Renal cortex interstitium (tissue), 15 donors: ENCODE results near the gene CST11. TPM values are rescaled to one million over a fixed set of nuclear protein-coding genes. Genes with fewer than 3 reads are reported as not detected.
"Not testable (repeated sequence)": the region's sequence is repeated elsewhere in the genome, so short reads cannot be mapped to it uniquely, and the experiment has no call there.

Experiments used
- DNase-seq, 11 donors: peaks; one replicate each; pipeline ENCODE4 v3.0.0-alpha.2; 2013; ENCODE audit warnings: low read depth in 9 of 11, low spot score in 4 of 11; ENCODE audit errors: extremely low read depth in 1 of 11
- long read RNA-seq, 16 experiments: transcript quantifications; one replicate each; lab custom pipeline, GENCODE V29; 2026
- polyA plus RNA-seq, 3 donors: library from polyadenylated mRNA; unstranded; fragments of 120-200 nt; gene quantifications; one replicate each; pipeline ENCODE4 v1.2.1, GENCODE V29; 2013; ENCODE audit not compliant: insufficient read length in 3 of 3

The CST11 gene
- polyA plus RNA-seq, result not detected
- long read RNA-seq, donor 1, result 0 reads
- long read RNA-seq, donor 2, result 0 reads
- long read RNA-seq, donor 3, result 0 reads
- long read RNA-seq, donor 4, result 0 reads
- long read RNA-seq, donor 5, result 0 reads
- long read RNA-seq, donor 6, result 0 reads
- long read RNA-seq, donor 7, result 0 reads
- long read RNA-seq, donor 8, result 0 reads
- long read RNA-seq, donor 9, result 0 reads
- long read RNA-seq, donor 10, result 0 reads
- long read RNA-seq, donor 11, result 0 reads
- long read RNA-seq, donor 12, result 0 reads
- long read RNA-seq, donor 13, result 0 reads
- long read RNA-seq, donor 14, result 0 reads
- long read RNA-seq, donor 15, result 0 reads
- long read RNA-seq, donor 16, result 0 reads

- no peak for DNase-seq
These were observed at the start of gene CST11 for GRCh38 chr20:23452776-23453175. CST11 (minus strand) TSS chr20:23452876; CDS start chr20:23452811, 65 bp downstream.

- no peak for DNase-seq
These were observed 49.2 kb upstream of the CST11 start for GRCh38 chr20:23501926-23502325.

GRCh38 chr20:23497536-23497935 lies 44.9 kb upstream of the CST11 start:
- DNase-seq, result no peak

GRCh38 chr20:23493172-23493772 lies 40.6 kb upstream of the CST11 start:
- DNase-seq, result no peak

- no peak for DNase-seq
These were observed 39.6 kb upstream of the CST11 start for GRCh38 chr20:23492292-23492691.

- DNase-seq, result no peak
These were observed 38.1 kb upstream of the CST11 start, which contains the start of gene CST8 for GRCh38 chr20:23490817-23491216. CST8 (plus strand) TSS chr20:23491117; CDS start chr20:23491668, 551 bp downstream.

- DNase-seq, result no peak
These were observed 36.3 kb upstream of the CST11 start for GRCh38 chr20:23488996-23489395.

GRCh38 chr20:23488470-23488869 lies 35.8 kb upstream of the CST11 start:
- DNase-seq, result no peak

GRCh38 chr20:23484081-23484480 lies 31.4 kb upstream of the CST11 start:
- DNase-seq, result no peak

- DNase-seq, result no peak
These were observed 29.5 kb upstream of the CST11 start for GRCh38 chr20:23482138-23482537.

- DNase-seq, result no peak
These were observed 26.4 kb upstream of the CST11 start for GRCh38 chr20:23479043-23479442.

- no peak for DNase-seq
These were observed 24.5 kb upstream of the CST11 start for GRCh38 chr20:23477223-23477622.

- no peak for DNase-seq
These were observed 23.5 kb upstream of the CST11 start for GRCh38 chr20:23476015-23476754.

- no peak for DNase-seq
These were observed 22.7 kb upstream of the CST11 start for GRCh38 chr20:23475395-23475794.

- not testable (repeated sequence) for DNase-seq
These were observed 20.6 kb upstream of the CST11 start for GRCh38 chr20:23473293-23473692.

- not testable (repeated sequence) for DNase-seq
These were observed 19.6 kb upstream of the CST11 start for GRCh38 chr20:23472306-23472705.

- not testable (repeated sequence) for DNase-seq
These were observed 14.3 kb upstream of the CST11 start for GRCh38 chr20:23466961-23467360.

GRCh38 chr20:23461180-23461579 lies 8.5 kb upstream of the CST11 start:
- DNase-seq, result no peak

- DNase-seq, result no peak
These were observed 6.9 kb upstream of the CST11 start for GRCh38 chr20:23459461-23460150.
